Testis (tissue), 3 donors: ENCODE results near the gene MSRB3. TPM values are rescaled to one million over a fixed set of nuclear protein-coding genes. Genes with fewer than 3 reads are reported as not detected.

ENCODE experiments used
- DNase-seq: peaks from one replicate; pipeline ENCODE4 v3.0.0-alpha.2; 2019
- H3K27ac ChIP-seq, 2 donors: fragments of 200-600 bp; sonication (generic); one replicate each; pipeline ENCODE4 v1.5.1; 2019
- H3K27me3 ChIP-seq: fragments of 200-600 bp; sonication (generic); one replicate; pipeline ENCODE4 v1.5.1; 2019
- H3K36me3 ChIP-seq: fragments of 200-600 bp; sonication (generic); one replicate; pipeline ENCODE4 v1.5.1; 2017; ENCODE audit warnings: low read depth; ENCODE audit errors: missing control alignments
- H3K4me1 ChIP-seq: fragments of 200-600 bp; sonication (generic); one replicate; pipeline ENCODE4 v1.5.1; 2019
- H3K4me3 ChIP-seq, 2 donors: fragments of 200-600 bp; sonication (generic); one replicate each; pipeline ENCODE4 v1.5.1; 2017 to 2019
- H3K9me3 ChIP-seq: fragments of 200-600 bp; sonication (generic); one replicate; pipeline ENCODE4 v1.5.1; 2017
- POLR2A ChIP-seq: fragments of 450-650 bp; IDR thresholded peaks from one replicate; pipeline ENCODE4 v1.6.1; 2017; ENCODE audit warnings: antibody characterized with exemption, mild to moderate bottlenecking, moderate library complexity
- WGBS, 2 donors: methylation state at CpG; one replicate each; pipeline ENCODE4 v1.1.5; 2018; 5-methylcytosine and 5-hydroxymethylcytosine counted together
- intact Hi-C: fragments of 100-400 bp; cut with DNase I; formaldehyde crosslinking; loops from one replicate; pipeline ENCODE4 v1.15.1; 2023; ENCODE audit warnings: low total_unique reads
- polyA plus RNA-seq: library from polyadenylated mRNA; stranded (reverse); fragments of 350-450 nt; fragmentation: Illumina TruSeq; extraction: RNeasy Lipid Tissue Mini Kit (QIAGEN cat#74804); gene quantifications from one replicate; pipeline ENCODE4 v1.2.3, GENCODE V29; 2014; ENCODE audit warnings: low read depth, low replicate concordance; ENCODE audit not compliant: insufficient read depth
- total RNA-seq, 2 donors: library from RNA; depleted of rRNA; stranded (reverse); fragments of >200 nt; gene quantifications; one replicate each; pipeline ENCODE4 v1.2.3, GENCODE V29; 2016
- TF ChIP-seq, protein P1 (sequence below), 3 experiments: fragments of 450-650 bp in 2 of 3; fragments of 200-600 bp in 1 of 3; sonication (generic) in 1 of 3; IDR thresholded peaks; one replicate each; pipeline ENCODE4 v1.5.1; 2016 to 2019; ENCODE audit warnings: antibody characterized with exemption in 3 of 3, mild to moderate bottlenecking in 2 of 3, moderate library complexity in 1 of 3

Gene MSRB3
- total and polyA plus RNA-seq, 3 donors from 2014 or later = 15.1 to 20.0 (median 17.2) TPM

DNA sequence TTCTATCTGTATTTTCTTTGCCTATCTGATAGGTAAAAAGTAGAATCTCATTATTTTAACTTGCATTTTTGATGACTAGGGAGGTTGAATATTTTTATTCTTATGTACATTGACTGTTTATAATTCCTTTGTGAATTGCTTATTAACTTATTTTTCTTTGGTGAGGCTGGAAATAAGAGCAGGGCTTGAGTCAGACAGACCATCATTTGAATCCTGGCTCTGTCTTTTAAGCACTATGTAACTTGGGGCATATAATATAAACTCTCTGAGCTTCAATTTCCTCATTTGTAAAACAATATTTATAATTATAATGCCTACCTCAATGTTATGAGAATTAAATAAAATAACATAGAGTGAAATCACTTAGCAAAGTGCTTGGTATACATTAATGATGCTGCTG lies 108.9 kb downstream of the MSRB3 start:
- TF ChIP-seq, protein P1, sequence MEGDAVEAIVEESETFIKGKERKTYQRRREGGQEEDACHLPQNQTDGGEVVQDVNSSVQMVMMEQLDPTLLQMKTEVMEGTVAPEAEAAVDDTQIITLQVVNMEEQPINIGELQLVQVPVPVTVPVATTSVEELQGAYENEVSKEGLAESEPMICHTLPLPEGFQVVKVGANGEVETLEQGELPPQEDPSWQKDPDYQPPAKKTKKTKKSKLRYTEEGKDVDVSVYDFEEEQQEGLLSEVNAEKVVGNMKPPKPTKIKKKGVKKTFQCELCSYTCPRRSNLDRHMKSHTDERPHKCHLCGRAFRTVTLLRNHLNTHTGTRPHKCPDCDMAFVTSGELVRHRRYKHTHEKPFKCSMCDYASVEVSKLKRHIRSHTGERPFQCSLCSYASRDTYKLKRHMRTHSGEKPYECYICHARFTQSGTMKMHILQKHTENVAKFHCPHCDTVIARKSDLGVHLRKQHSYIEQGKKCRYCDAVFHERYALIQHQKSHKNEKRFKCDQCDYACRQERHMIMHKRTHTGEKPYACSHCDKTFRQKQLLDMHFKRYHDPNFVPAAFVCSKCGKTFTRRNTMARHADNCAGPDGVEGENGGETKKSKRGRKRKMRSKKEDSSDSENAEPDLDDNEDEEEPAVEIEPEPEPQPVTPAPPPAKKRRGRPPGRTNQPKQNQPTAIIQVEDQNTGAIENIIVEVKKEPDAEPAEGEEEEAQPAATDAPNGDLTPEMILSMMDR (IDR thresholded peaks at IDR 0.05) = no peak
- TF ChIP-seq POLR2A = no peak
- Histone ChIP-seq H3K4me3 (no peak overlapping the region), H3K27ac (no peak overlapping the region), H3K9me3 (no peaks in the 10 kb centered on the region), H3K36me3 (no peaks in the 10 kb centered on the region), H3K4me1 (no peaks in the 10 kb centered on the region), H3K27me3 (no peaks in the 10 kb centered on the region)
- intact Hi-C loops = no loop called here
- no peak for DNase-seq

DNA sequence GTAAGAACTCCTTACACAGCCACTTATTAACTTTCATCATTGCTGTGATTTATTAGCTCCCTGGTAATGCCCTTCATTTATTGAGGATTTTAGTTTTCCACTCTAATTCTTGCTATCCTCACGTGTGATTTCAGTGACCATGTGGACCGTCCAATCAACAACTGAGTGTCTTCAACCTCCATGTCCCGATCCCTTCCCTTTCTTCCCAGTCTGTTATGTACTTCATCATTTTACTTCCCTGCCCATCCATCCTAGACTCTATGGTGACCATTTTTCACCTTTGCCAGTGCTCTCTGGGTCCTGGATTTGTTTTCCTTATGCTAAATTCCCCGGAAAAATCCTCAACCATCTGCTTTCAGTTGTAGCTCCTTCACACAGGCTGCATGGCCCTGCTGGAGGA lies 111.0 kb downstream of the MSRB3 start:
- H3K27ac ChIP-seq = no peak overlapping the region
- no peaks in the 10 kb centered on the region for H3K36me3 ChIP-seq
- no peaks in the 10 kb centered on the region for H3K9me3 ChIP-seq
- TF ChIP-seq POLR2A = no peak
- TF ChIP-seq, protein P1 (IDR thresholded peaks at IDR 0.05) = no peak
- DNase-seq = no peak
- H3K4me3 ChIP-seq = no peak overlapping the region
- intact Hi-C loops = no loop called here
- no peaks in the 10 kb centered on the region for H3K27me3 ChIP-seq
- no peaks in the 10 kb centered on the region for H3K4me1 ChIP-seq
- WGBS, 2 donors = 82 to 87% methylated on average over 4 of the region's 4 CpGs

DNA sequence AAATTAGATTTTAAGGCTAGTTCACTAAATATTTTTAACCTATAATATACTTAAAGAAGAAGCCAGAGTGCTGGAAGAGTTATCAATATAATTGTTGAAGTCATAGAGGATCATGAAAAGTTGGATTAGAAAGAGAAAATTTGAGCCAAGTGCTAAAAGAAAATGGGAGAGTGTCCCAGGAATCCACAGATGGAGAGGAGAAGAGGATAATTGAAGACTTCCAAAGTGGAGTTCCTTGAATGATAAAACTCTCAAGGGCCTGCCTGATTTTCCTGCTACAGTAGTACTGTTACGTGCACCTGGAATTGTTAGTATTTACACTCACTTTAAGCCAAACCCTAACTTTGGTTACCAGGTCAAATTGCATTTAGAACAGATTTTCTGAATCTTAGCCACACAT lies 113.2 kb downstream of the MSRB3 start:
- Histone ChIP-seq H3K4me1 (no peaks in the 10 kb centered on the region), H3K27me3 (no peaks in the 10 kb centered on the region), H3K27ac (no peak overlapping the region), H3K36me3 (no peaks in the 10 kb centered on the region), H3K9me3 (no peaks in the 10 kb centered on the region), H3K4me3 (no peak overlapping the region)
- TF ChIP-seq, protein P1 (IDR thresholded peaks at IDR 0.05) = no peak
- no peak for TF ChIP-seq POLR2A
- intact Hi-C loops = no loop called here
- 89 to 100% methylated on average over 1 of the region's 1 CpG for WGBS, 2 donors
- DNase-seq = no peak

GRCh38 chr12:65392491-65392890 lies 114.0 kb downstream of the MSRB3 start:
- no peak overlapping the region for H3K4me3 ChIP-seq
- H3K4me1 ChIP-seq = no peaks in the 10 kb centered on the region
- TF ChIP-seq, protein P1 (IDR thresholded peaks at IDR 0.05) = no peak
- TF ChIP-seq POLR2A = no peak
- WGBS, 2 donors = 78 to 90% methylated on average over 5 of the region's 5 CpGs
- no peaks in the 10 kb centered on the region for H3K36me3 ChIP-seq
- DNase-seq = no peak
- H3K27ac ChIP-seq = no peak overlapping the region
- H3K9me3 ChIP-seq = no peaks in the 10 kb centered on the region
- intact Hi-C loops = no loop called here
- H3K27me3 ChIP-seq = no peaks in the 10 kb centered on the region

- no peak for TF ChIP-seq POLR2A
- TF ChIP-seq, protein P1 (IDR thresholded peaks at IDR 0.05) = no peak
Observed at GRCh38 chr12:65403188-65403587, 124.7 kb downstream of the MSRB3 start.

More at GRCh38 chr12:65403188-65403587, 124.7 kb downstream of the MSRB3 start:
- 94 to 100% methylated on average over 2 to 5 of the region's 5 CpGs for WGBS, 2 donors
- intact Hi-C loops = no loop called here
- H3K36me3 ChIP-seq = no peaks in the 10 kb centered on the region
- H3K27me3 ChIP-seq = no peaks in the 10 kb centered on the region
- no peaks in the 10 kb centered on the region for H3K4me1 ChIP-seq
- H3K27ac ChIP-seq = no peak overlapping the region
- H3K9me3 ChIP-seq = no peaks in the 10 kb centered on the region
- no peak overlapping the region for H3K4me3 ChIP-seq
- no peak for DNase-seq
